ENCODE measurements around the gene AADACL2. TPM values are rescaled to one million over a fixed set of nuclear protein-coding genes. Genes with fewer than 3 reads are reported as not detected.

Gene AADACL2
- total and polyA plus RNA-seq, 2 of the 4 experiments (the other 2 are of a cell fraction) = not detected

- Histone ChIP-seq H2BK15ac (ENCODE audit: low read depth, low read length) (no peak overlapping the region), H4K8ac (ENCODE audit: low read depth in 2 of 2, low read length in 2 of 2) (no peak overlapping the region; a peak in 1 of 4 replicates), H3K9me3 (ENCODE audit: control insufficient read depth, insufficient read depth, low read length) (no peaks in the 10 kb centered on the region), H3K36me3 (ENCODE audit: control insufficient read depth, insufficient read depth, low read length) (no peaks in the 10 kb centered on the region), H3K14ac (replicated peaks; ENCODE audit: low read depth, low read length) (no peak overlapping the region), H3K23ac (ENCODE audit: low read depth, low read length) (no peak overlapping the region), H3K27me3 (ENCODE audit: control insufficient read depth, insufficient read depth, low read length) (no peaks in the 10 kb centered on the region), H3K79me1 (ENCODE audit: low read depth in 1 of 2, low read length in 2 of 2) (no peaks in the 10 kb centered on the region), H2AK9ac (replicated peaks; ENCODE audit: low read depth, low read length, poor library complexity) (no peak overlapping the region), H3K9me1 (ENCODE audit: insufficient read depth, low read length) (no peaks in the 10 kb centered on the region), H2BK120ac (ENCODE audit: low read depth, low read length) (no peak overlapping the region), H3K27ac (ENCODE audit: insufficient read depth, low read length) (no peak overlapping the region), H4K91ac (ENCODE audit: insufficient read depth, low read depth, low read length) (no peak overlapping the region), H3K9ac (ENCODE audit: low read depth, low read length) (no peak overlapping the region), H4K20me1 (ENCODE audit: insufficient read depth, low read length) (no peaks in the 10 kb centered on the region), H3K56ac (ENCODE audit: extremely low read depth, insufficient read depth, low read length) (no peak overlapping the region), H3K4ac (ENCODE audit: low read depth, low read length) (no peak overlapping the region), H3K18ac (ENCODE audit: low read depth, low read length) (no peak overlapping the region), H3K4me2 (ENCODE audit: low read depth, low read length) (no peak overlapping the region), H2AFZ (replicated peaks; ENCODE audit: low read length, poor library complexity) (no peak overlapping the region), H2BK5ac (ENCODE audit: low read depth, low read length, poor library complexity, severe bottlenecking) (no peak overlapping the region), H4K5ac (ENCODE audit: low read depth, low read length) (no peak overlapping the region), H3K4me1 (ENCODE audit: control insufficient read depth, insufficient read depth, low read length) (no peaks in the 10 kb centered on the region), H2AK5ac (ENCODE audit: low read depth, low read length) (no peak overlapping the region), H3K4me3 (ENCODE audit: insufficient read depth, low read depth, low read length) (no peak overlapping the region), H2BK20ac (ENCODE audit: low read depth, low read length) (no peak overlapping the region)
- dilution Hi-C loops (cut with HindIII; ENCODE audit: low sequenced_read_pairs, unreplicated experiment) (no loop called here), in situ Hi-C loops (cut with MboI; ENCODE audit: low sequenced_read_pairs) (no loop called here), intact Hi-C loops (cut with micrococcal nuclease) (no loop called here)
- ChIA-PET CTCF (no interaction called here), POLR2A (ENCODE audit: unreplicated experiment) (no interaction called here)
- BruUV-seq (replicated peaks) = no TSS peak
- ATAC-seq (ENCODE audit: low read depth) = peak; percentile 27; the same call in 1 of the 2 replicates
- DNase-seq = no peak
- TF ChIP-seq USF2 (IDR thresholded peaks at IDR 0.05; ENCODE audit: low read depth, low read length) (no peak), MXI1 (IDR thresholded peaks at IDR 0.05; ENCODE audit: borderline replicate concordance, low read depth, low read length) (no peak), CTCF (conservative IDR thresholded peaks at IDR 0.05; ENCODE audit: low read depth, low read length) (no peak), ELK1 (IDR thresholded peaks at IDR 0.05; ENCODE audit: borderline replicate concordance, low read depth, low read length) (no peak), BHLHE40 (IDR thresholded peaks at IDR 0.05; ENCODE audit: low read depth, low read length) (no peak), MAFK (IDR thresholded peaks at IDR 0.05; ENCODE audit: low read depth, low read length) (no peak), CEBPB (IDR thresholded peaks at IDR 0.05; ENCODE audit: low read depth, low read length) (no peak), FOS (IDR thresholded peaks at IDR 0.05; ENCODE audit: low read depth, low read length) (no peak), RAD21 (IDR thresholded peaks at IDR 0.05; ENCODE audit: low read length) (no peak), RCOR1 (IDR thresholded peaks at IDR 0.05; ENCODE audit: insufficient replicate concordance, low read length) (no peak), MAZ (IDR thresholded peaks at IDR 0.05; ENCODE audit: borderline replicate concordance, low read depth, low read length) (no peak), POLR2A (IDR thresholded peaks at IDR 0.05; ENCODE audit: low read depth, low read length) (no peak), NFE2L2 (IDR thresholded peaks at IDR 0.05; ENCODE audit: low read depth, low read length) (no peak), RFX5 (IDR thresholded peaks at IDR 0.05; ENCODE audit: low read depth, low read length) (no peak), SMC3 (IDR thresholded peaks at IDR 0.05; ENCODE audit: low read depth, low read length) (no peak), CHD1 (IDR thresholded peaks at IDR 0.05; ENCODE audit: low read depth, low read length) (no peak)
- WGBS, 2 experiments (ENCODE audit: extremely low coverage in 2 of 2, insufficient read length in 1 of 2) = 36% methylated on average over 4 of the region's 4 CpGs; no CpG with 5 or more reads in 1 of the 2 experiments
These were observed 37.2 kb downstream of the AADACL2 start for GRCh38 chr3:151770956-151771355.
